Prostate gland (tissue), 2 donors: ENCODE results near the gene SPTBN4.

Experiments used
- POLR2A ChIP-seq: fragments of 450-650 bp; IDR thresholded peaks from one replicate; pipeline ENCODE4 v1.6.1; 2016; ENCODE audit warnings: antibody characterized with exemption, mild to moderate bottlenecking
- TF ChIP-seq, protein P1 (sequence below), 4 experiments: fragments of 200-600 bp in 2 of 4; fragments of 450-650 bp in 2 of 4; sonication (generic) in 2 of 4; IDR thresholded peaks; 1 replicate in 3 of 4; 2 replicates in 1 of 4; pipeline ENCODE4 v1.5.1; 2016 to 2019; ENCODE audit warnings: antibody characterized with exemption in 4 of 4, mild to moderate bottlenecking in 2 of 4, moderate library complexity in 2 of 4

DNA sequence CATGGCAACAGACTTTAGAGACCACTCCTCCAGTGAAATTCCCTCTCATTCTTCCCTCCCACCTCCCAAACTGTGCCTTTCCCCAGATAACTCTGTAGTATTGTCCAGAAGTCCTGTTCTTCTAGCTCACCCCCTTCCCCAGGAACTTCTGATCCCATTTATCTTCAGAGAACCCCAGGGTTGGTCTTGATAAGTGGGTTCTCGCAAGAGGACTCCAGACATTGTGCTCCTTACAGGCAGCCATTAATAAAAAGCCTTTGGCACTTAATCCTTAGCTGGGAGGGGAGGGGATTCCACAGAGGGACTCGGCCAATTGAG, 136.2 kb downstream of the SPTBN4 start:
- TF ChIP-seq, protein P1, sequence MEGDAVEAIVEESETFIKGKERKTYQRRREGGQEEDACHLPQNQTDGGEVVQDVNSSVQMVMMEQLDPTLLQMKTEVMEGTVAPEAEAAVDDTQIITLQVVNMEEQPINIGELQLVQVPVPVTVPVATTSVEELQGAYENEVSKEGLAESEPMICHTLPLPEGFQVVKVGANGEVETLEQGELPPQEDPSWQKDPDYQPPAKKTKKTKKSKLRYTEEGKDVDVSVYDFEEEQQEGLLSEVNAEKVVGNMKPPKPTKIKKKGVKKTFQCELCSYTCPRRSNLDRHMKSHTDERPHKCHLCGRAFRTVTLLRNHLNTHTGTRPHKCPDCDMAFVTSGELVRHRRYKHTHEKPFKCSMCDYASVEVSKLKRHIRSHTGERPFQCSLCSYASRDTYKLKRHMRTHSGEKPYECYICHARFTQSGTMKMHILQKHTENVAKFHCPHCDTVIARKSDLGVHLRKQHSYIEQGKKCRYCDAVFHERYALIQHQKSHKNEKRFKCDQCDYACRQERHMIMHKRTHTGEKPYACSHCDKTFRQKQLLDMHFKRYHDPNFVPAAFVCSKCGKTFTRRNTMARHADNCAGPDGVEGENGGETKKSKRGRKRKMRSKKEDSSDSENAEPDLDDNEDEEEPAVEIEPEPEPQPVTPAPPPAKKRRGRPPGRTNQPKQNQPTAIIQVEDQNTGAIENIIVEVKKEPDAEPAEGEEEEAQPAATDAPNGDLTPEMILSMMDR (IDR thresholded peaks at IDR 0.05) = no peak
- TF ChIP-seq POLR2A = no peak
